ENCODE data around the gene NAP1L1.

GRCh38 chr12:76055393-76055792 is 29.1 kb downstream of the NAP1L1 start:
- TF ChIP-seq CTCF (IDR thresholded peaks at IDR 0.05) = peak; percentile 13; the same call in 1 of the 2 replicates
- no peak for TF ChIP-seq REST (IDR thresholded peaks at IDR 0.05; ENCODE audit: insufficient read depth in 1 of 2, low read depth in 2 of 2, low read length in 1 of 2)

All from Panc1 (cell line).